Measurements from ENCODE around the gene CHST14.

CHST14 gene

DNA sequence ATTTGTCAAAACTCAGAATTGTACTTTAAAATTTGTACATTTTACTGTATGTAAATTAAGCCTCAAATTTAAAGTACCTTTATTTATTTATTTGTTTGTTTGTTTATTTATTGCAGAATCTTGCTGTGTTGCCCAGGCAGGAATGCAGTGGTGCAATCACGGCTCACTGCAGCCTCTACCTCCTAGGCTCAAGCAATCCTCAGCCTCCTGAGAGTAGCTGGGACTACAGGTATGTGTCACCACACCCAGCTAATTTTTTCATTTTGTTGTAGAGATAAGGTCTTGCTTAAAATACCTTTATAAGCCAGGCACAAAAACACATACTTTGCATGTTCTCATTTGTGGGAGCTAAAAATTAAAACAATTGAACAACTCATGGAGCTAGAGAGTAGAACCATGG is 37.4 kb downstream of the CHST14 start:
- TF ChIP-seq, protein P1, sequence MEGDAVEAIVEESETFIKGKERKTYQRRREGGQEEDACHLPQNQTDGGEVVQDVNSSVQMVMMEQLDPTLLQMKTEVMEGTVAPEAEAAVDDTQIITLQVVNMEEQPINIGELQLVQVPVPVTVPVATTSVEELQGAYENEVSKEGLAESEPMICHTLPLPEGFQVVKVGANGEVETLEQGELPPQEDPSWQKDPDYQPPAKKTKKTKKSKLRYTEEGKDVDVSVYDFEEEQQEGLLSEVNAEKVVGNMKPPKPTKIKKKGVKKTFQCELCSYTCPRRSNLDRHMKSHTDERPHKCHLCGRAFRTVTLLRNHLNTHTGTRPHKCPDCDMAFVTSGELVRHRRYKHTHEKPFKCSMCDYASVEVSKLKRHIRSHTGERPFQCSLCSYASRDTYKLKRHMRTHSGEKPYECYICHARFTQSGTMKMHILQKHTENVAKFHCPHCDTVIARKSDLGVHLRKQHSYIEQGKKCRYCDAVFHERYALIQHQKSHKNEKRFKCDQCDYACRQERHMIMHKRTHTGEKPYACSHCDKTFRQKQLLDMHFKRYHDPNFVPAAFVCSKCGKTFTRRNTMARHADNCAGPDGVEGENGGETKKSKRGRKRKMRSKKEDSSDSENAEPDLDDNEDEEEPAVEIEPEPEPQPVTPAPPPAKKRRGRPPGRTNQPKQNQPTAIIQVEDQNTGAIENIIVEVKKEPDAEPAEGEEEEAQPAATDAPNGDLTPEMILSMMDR (IDR thresholded peaks at IDR 0.05; ENCODE audit: low read depth, low read length, missing control alignments), result no peak
- in situ Hi-C loops (cut with HindIII; ENCODE audit: low sequenced_read_pairs), result no loop called here
- no peak overlapping the region for H3K4me3 ChIP-seq (ENCODE audit: low read depth, low read length)
- no peak for DNase-seq (ENCODE audit: low read depth)

DNA sequence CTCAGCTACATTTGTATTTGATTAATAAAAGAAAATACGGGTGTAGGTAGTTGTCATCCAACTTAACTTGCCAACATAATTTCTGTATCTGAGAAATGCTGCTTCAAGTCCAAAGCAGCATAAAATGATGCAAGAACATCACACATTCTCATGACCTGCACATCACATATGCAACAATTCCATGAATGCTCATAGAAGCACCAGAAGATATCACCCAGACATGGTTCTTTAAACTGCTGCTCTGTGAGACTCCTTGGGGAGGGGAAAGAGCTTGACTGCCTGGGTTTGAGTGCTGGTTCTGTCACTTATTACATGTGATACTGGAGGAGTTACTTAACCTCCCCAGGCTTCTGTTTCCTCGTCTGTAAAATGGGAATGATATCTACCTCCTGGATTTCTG is 39.4 kb downstream of the CHST14 start:
- TF ChIP-seq, protein P1 (IDR thresholded peaks at IDR 0.05; ENCODE audit: low read depth, low read length, missing control alignments), result no peak
- in situ Hi-C loops (cut with HindIII; ENCODE audit: low sequenced_read_pairs), result no loop called here
- no peak for DNase-seq (ENCODE audit: low read depth)
- no peak overlapping the region for H3K4me3 ChIP-seq (ENCODE audit: low read depth, low read length)

- peak overlapping the region; percentile 51 for H3K4me3 ChIP-seq (ENCODE audit: low read depth, low read length)
- TF ChIP-seq, protein P1 (IDR thresholded peaks at IDR 0.05; ENCODE audit: low read depth, low read length, missing control alignments), result no peak
- in situ Hi-C loops (cut with HindIII; ENCODE audit: low sequenced_read_pairs), result no loop called here
- DNase-seq (ENCODE audit: low read depth), result no peak
Measured at GRCh38 chr15:40511093-40511471, 40.3 kb downstream of the CHST14 start.

GRCh38 chr15:40511472-40512133 is 40.8 kb downstream of the CHST14 start:
- in situ Hi-C loops (cut with HindIII; ENCODE audit: low sequenced_read_pairs), result no loop called here
- DNase-seq (ENCODE audit: low read depth), result no peak
- TF ChIP-seq, protein P1 (IDR thresholded peaks at IDR 0.05; ENCODE audit: low read depth, low read length, missing control alignments), result no peak
- H3K4me3 ChIP-seq (ENCODE audit: low read depth, low read length), result peak overlapping the region; percentile 51

DNA sequence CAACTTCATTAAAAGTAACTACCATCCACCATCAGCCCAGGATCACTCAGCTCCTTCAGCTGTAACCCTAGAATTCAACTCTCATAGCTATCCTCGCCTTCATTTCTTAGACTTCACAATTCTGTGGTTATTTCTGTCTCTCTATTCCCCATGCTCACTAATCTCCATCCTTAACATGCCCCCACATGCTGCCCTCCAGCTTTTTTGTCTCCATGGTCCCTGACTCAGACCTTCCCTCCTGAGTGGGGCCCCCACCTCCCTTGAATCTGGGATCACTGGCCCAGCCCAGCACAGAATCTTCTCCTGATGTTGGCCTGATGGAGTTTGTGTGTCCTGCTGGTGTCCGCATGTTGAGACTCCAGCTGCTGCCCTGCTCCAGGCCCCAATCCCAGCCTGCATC is 41.7 kb downstream of the CHST14 start:
- no peak overlapping the region for H3K4me3 ChIP-seq (ENCODE audit: low read depth, low read length)
- in situ Hi-C loops (cut with HindIII; ENCODE audit: low sequenced_read_pairs), result no loop called here
- TF ChIP-seq, protein P1 (IDR thresholded peaks at IDR 0.05; ENCODE audit: low read depth, low read length, missing control alignments), result no peak
- no peak for DNase-seq (ENCODE audit: low read depth)

- in situ Hi-C loops (cut with HindIII; ENCODE audit: low sequenced_read_pairs), result no loop called here
- TF ChIP-seq, protein P1 (IDR thresholded peaks at IDR 0.05; ENCODE audit: low read depth, low read length, missing control alignments), result no peak
- no peak overlapping the region for H3K4me3 ChIP-seq (ENCODE audit: low read depth, low read length)
- DNase-seq (ENCODE audit: low read depth), result no peak
Measured at GRCh38 chr15:40513609-40514008, 42.8 kb downstream of the CHST14 start.

All from astrocyte of the cerebellum (primary cell).